H1 (cell line): Measurements from ENCODE around the gene ENTPD5. TPM values are rescaled to one million over a fixed set of nuclear protein-coding genes. Genes with fewer than 3 reads are reported as not detected.

Experiments
- CTCF ChIA-PET: fragments of 300-600 bp; sonication (Branson Sonifier 250); formaldehyde crosslinking; loops from one replicate; lab custom pipeline; 2021; ENCODE audit not compliant: partially characterized antibody; lab: Charles Lee
- POLR2A ChIA-PET: fragments of 300-600 bp; sonication (Branson Sonifier 250); formaldehyde crosslinking; loops from one replicate; lab custom pipeline; 2021; ENCODE audit warnings: inconsistent platforms; ENCODE audit not compliant: partially characterized antibody; lab: Charles Lee
- DNase-seq, 2 experiments: peaks; one replicate each; pipeline versions ENCODE4 v3.0.0 to v3.0.0-alpha.2; 2010 to 2022; ENCODE audit warnings: low spot score in 2 of 2, low read depth in 1 of 2, mixed read lengths in 1 of 2
- FAIRE-seq: peaks from 2 replicates; lab custom pipeline; 2011; peaks lifted over from hg19 to GRCh38; lab: Jason Lieb, UNC
- H2AFZ ChIP-seq: 2 replicates; pipeline ENCODE4 v1.8.1; 2012; ENCODE audit warnings: low read length, inconsistent platforms
- H2AK5ac ChIP-seq: 2 replicates; pipeline ENCODE4 v1.6.1; 2013; ENCODE audit warnings: low read depth, low read length
- H2BK120ac ChIP-seq: replicated peaks from 2 replicates; pipeline ENCODE3; 2013; ENCODE audit warnings: low read depth, low read length, inconsistent platforms
- H2BK12ac ChIP-seq: 2 replicates; pipeline ENCODE4 v1.6.1; 2013; ENCODE audit warnings: low read depth, low read length
- H2BK15ac ChIP-seq: 2 replicates; pipeline ENCODE4 v1.6.1; 2013; ENCODE audit warnings: low read length
- H2BK20ac ChIP-seq: 2 replicates; pipeline ENCODE4 v1.6.1; 2013; ENCODE audit warnings: low read length
- H2BK5ac ChIP-seq: 2 replicates; pipeline ENCODE4 v1.6.1; 2013; ENCODE audit warnings: low read depth, low read length
- H3K14ac ChIP-seq: 2 replicates; pipeline ENCODE4 v1.6.1; 2013; ENCODE audit warnings: inconsistent platforms; ENCODE audit not compliant: insufficient read length
- H3K18ac ChIP-seq: 2 replicates; pipeline ENCODE4 v1.6.1; 2013; ENCODE audit warnings: low read length; ENCODE audit errors: extremely low read depth
- H3K23ac ChIP-seq: 2 replicates; pipeline ENCODE4 v1.6.1; 2013; ENCODE audit warnings: inconsistent platforms; ENCODE audit not compliant: insufficient read length
- H3K23me2 ChIP-seq: 2 replicates; pipeline ENCODE4 v1.6.1; 2013; ENCODE audit warnings: low read depth, low read length
- H3K27ac ChIP-seq: 2 replicates; pipeline ENCODE4 v1.6.1; 2011; ENCODE audit warnings: low read depth, low read length, inconsistent platforms
- H3K27me3 ChIP-seq, 4 experiments: replicated peaks in 1 of 4; 1 replicate in 1 of 4; 2 replicates in 3 of 4; pipeline versions ENCODE4 v1.6.1 to v1.8.1; 2011 to 2013; ENCODE audit warnings: low read length in 3 of 4, mild to moderate bottlenecking in 3 of 4, inconsistent platforms in 2 of 4, mixed read lengths in 2 of 4, moderate library complexity in 1 of 4; ENCODE audit not compliant: control insufficient read depth in 3 of 4, insufficient read depth in 3 of 4; ENCODE audit errors: extremely low read depth in 1 of 4
- H3K36me3 ChIP-seq, 4 experiments: 2 replicates each; pipeline versions ENCODE4 v1.6.1 to v1.8.1; 2011 to 2013; ENCODE audit warnings: mild to moderate bottlenecking in 4 of 4, low read length in 3 of 4, moderate library complexity in 2 of 4, control low read depth in 1 of 4, inconsistent platforms in 1 of 4; ENCODE audit not compliant: insufficient read depth in 4 of 4, control insufficient read depth in 2 of 4
- H3K4ac ChIP-seq: replicated peaks from 2 replicates; pipeline ENCODE3; 2013; ENCODE audit warnings: low read length, low read depth, mixed read lengths, inconsistent platforms; ENCODE audit not compliant: insufficient read length
- H3K4me1 ChIP-seq, 4 experiments: replicated peaks in 1 of 4; 1 replicate in 1 of 4; 2 replicates in 3 of 4; pipeline versions ENCODE4 v1.6.1 to v1.8.1; 2011 to 2013; ENCODE audit warnings: low read length in 3 of 4, inconsistent platforms in 2 of 4, mixed read lengths in 1 of 4; ENCODE audit not compliant: insufficient read depth in 4 of 4, control insufficient read depth in 3 of 4
- H3K4me2 ChIP-seq, 2 experiments: 2 replicates each; pipeline versions ENCODE4 v1.6.1 to v1.8.1; 2011 to 2013; ENCODE audit warnings: low read depth in 2 of 2, low read length in 2 of 2, control low read depth in 1 of 2, inconsistent platforms in 1 of 2, mild to moderate bottlenecking in 1 of 2; ENCODE audit not compliant: insufficient read depth in 1 of 2
- H3K4me3 ChIP-seq, 4 experiments: fragments of 200-600, 300-600 bp in 1 of 4; sonication (generic), shearing (Covaris generic), sonication (Bioruptor Twin) in 1 of 4; 2 replicates each; pipeline versions ENCODE4 v1.5.1 to v1.8.1; 2011 to 2016; ENCODE audit warnings: low read length in 4 of 4, low read depth in 3 of 4, control low read depth in 2 of 4, inconsistent platforms in 2 of 4, mild to moderate bottlenecking in 2 of 4, mixed read lengths in 1 of 4, moderate library complexity in 1 of 4; ENCODE audit not compliant: insufficient read depth in 2 of 4; ENCODE audit errors: extremely low read depth in 1 of 4
- H3K56ac ChIP-seq: replicated peaks from 2 replicates; pipeline ENCODE3; 2013; ENCODE audit warnings: low read depth, mild to moderate bottlenecking, mixed read lengths, low read length, inconsistent platforms; ENCODE audit not compliant: insufficient read length
- H3K79me1 ChIP-seq: 2 replicates; pipeline ENCODE4 v1.6.1; 2013; ENCODE audit warnings: low read depth, low read length, control low read depth
- H3K79me2 ChIP-seq, 2 experiments: 2 replicates each; pipeline versions ENCODE4 v1.6.1 to v1.8.1; 2012 to 2013; ENCODE audit warnings: low read length in 2 of 2, mild to moderate bottlenecking in 2 of 2, inconsistent platforms in 1 of 2; ENCODE audit not compliant: insufficient read depth in 2 of 2, control insufficient read depth in 1 of 2
- H3K9ac ChIP-seq, 4 experiments: replicated peaks in 1 of 4; 1 replicate in 1 of 4; 2 replicates in 3 of 4; pipeline versions ENCODE4 v1.6.1 to v1.8.1; 2011 to 2013; ENCODE audit warnings: low read depth in 3 of 4, low read length in 3 of 4, control low read depth in 2 of 4, mild to moderate bottlenecking in 2 of 4, moderate library complexity in 2 of 4, inconsistent platforms in 1 of 4; ENCODE audit errors: extremely low read depth in 1 of 4
- H3K9me3 ChIP-seq, 2 experiments: 2 replicates each; pipeline versions ENCODE4 v1.6.1 to v1.8.1; 2012 to 2013; ENCODE audit warnings: mild to moderate bottlenecking in 2 of 2, moderate library complexity in 2 of 2, control low read depth in 1 of 2, inconsistent platforms in 1 of 2, low read depth in 1 of 2, low read length in 1 of 2, mixed read lengths in 1 of 2; ENCODE audit not compliant: insufficient read depth in 2 of 2
- H4K20me1 ChIP-seq, 2 experiments: replicated peaks in 1 of 2; 2 replicates each; pipeline versions ENCODE3 to v1.8.1; 2011 to 2013; ENCODE audit warnings: inconsistent platforms in 2 of 2, low read length in 2 of 2, mild to moderate bottlenecking in 1 of 2; ENCODE audit not compliant: insufficient read depth in 2 of 2, control insufficient read depth in 1 of 2
- H4K5ac ChIP-seq: 2 replicates; pipeline ENCODE4 v1.6.1; 2013; ENCODE audit warnings: low read length, low read depth, mixed read lengths, inconsistent platforms; ENCODE audit not compliant: insufficient read length
- H4K8ac ChIP-seq: 2 replicates; pipeline ENCODE4 v1.8.0; 2013; ENCODE audit warnings: mild to moderate bottlenecking, moderate library complexity, low read length, inconsistent platforms; ENCODE audit not compliant: insufficient read depth; ENCODE audit errors: extremely low read depth
- H4K91ac ChIP-seq: replicated peaks from 2 replicates; pipeline ENCODE3; 2013; ENCODE audit warnings: low read length, mixed read lengths, inconsistent platforms; ENCODE audit not compliant: insufficient read length
- ASH2L ChIP-seq: fragments of 200-600, 300-600 bp; sonication (generic); IDR thresholded peaks from one replicate; pipeline ENCODE4 v1.7.1; 2017; ENCODE audit warnings: low read length
- CBX5 ChIP-seq: fragments of 300-800, 300-1000 bp; sonication (generic); IDR thresholded peaks from 2 replicates; pipeline ENCODE4 v1.7.1; 2016; ENCODE audit warnings: antibody characterized with exemption, low read length, low read depth
- CEBPB ChIP-seq: IDR thresholded peaks from 2 replicates; pipeline ENCODE4 v1.6.1; 2012; ENCODE audit warnings: low read depth, low read length
- CTBP2 ChIP-seq: IDR thresholded peaks from 2 replicates; pipeline ENCODE4 v1.7.0; 2011; ENCODE audit warnings: borderline replicate concordance, mild to moderate bottlenecking, moderate library complexity, mixed read lengths, low read length; ENCODE audit not compliant: insufficient read depth, insufficient read length
- CTCF ChIP-seq, 3 experiments: IDR thresholded peaks; 1 replicate in 2 of 3; 2 replicates in 1 of 3; pipeline versions ENCODE4 v1.5.1 to v1.6.1; 2011; ENCODE audit warnings: low read length in 3 of 3, mild to moderate bottlenecking in 3 of 3, inconsistent platforms in 2 of 3, low read depth in 1 of 3, moderate library complexity in 1 of 3; ENCODE audit not compliant: insufficient read depth in 1 of 3; ENCODE audit errors: control extremely low read depth in 1 of 3
- EP300 ChIP-seq, 2 experiments: IDR thresholded peaks; 1 replicate in 1 of 2; 2 replicates in 1 of 2; pipeline ENCODE4 v1.6.1; 2011 to 2012; ENCODE audit warnings: low read depth in 2 of 2, low read length in 2 of 2, mild to moderate bottlenecking in 2 of 2, borderline replicate concordance in 1 of 2, inconsistent platforms in 1 of 2, moderate library complexity in 1 of 2
- JUN ChIP-seq: IDR thresholded peaks from 2 replicates; pipeline ENCODE4 v1.6.1; 2011; ENCODE audit warnings: low read depth, mild to moderate bottlenecking, improper control_type of control experiment, low read length
- JUND ChIP-seq: IDR thresholded peaks from 2 replicates; pipeline ENCODE4 v1.6.1; 2011; ENCODE audit warnings: mild to moderate bottlenecking, improper control_type of control experiment, low read length
- KDM1A ChIP-seq: fragments of 200-600, 300-600 bp; sonication (generic); IDR thresholded peaks from 2 replicates; pipeline ENCODE4 v1.7.1; 2016; ENCODE audit warnings: mild to moderate bottlenecking, low read length, borderline replicate concordance
- NANOG ChIP-seq: IDR thresholded peaks from 2 replicates; pipeline ENCODE4 v1.6.1; 2011; ENCODE audit warnings: low read length, low read depth, mild to moderate bottlenecking, inconsistent platforms; ENCODE audit not compliant: insufficient read depth, poor library complexity, severe bottlenecking
- PHF8 ChIP-seq: fragments of 200-600 bp; sonication (generic); conservative IDR thresholded peaks from 2 replicates; pipeline ENCODE4 v1.7.1; 2012; ENCODE audit warnings: low read depth, mild to moderate bottlenecking, inconsistent platforms, low read length, moderate library complexity
- POLR2AphosphoS5 ChIP-seq: IDR thresholded peaks from 2 replicates; pipeline ENCODE4 v1.6.1; 2011; ENCODE audit warnings: low read depth, low read length
- WGBS, 2 experiments: shearing (Covaris generic) in 1 of 2; methylation state at CpG; one replicate each; pipeline versions ENCODE4 v1.1.6 to v1.1.7; 2013 to 2015; ENCODE audit warnings: low lambda C conversion rate in 2 of 2, mixed read lengths in 2 of 2, inconsistent platforms in 1 of 2, low coverage in 1 of 2, missing lambda C conversion rate in 1 of 2; ENCODE audit not compliant: insufficient replicate concordance in 2 of 2, insufficient coverage in 1 of 2, insufficient read length in 1 of 2; ENCODE audit errors: extremely low coverage in 1 of 2, missing lambda C conversion rate in 1 of 2; 5-methylcytosine and 5-hydroxymethylcytosine counted together
- polyA plus RNA-seq, 7 experiments: library from polyadenylated mRNA; depleted of rRNA in 3 of 7; stranded (reverse) in 5 of 7; unstranded in 2 of 7; fragments of >200 nt in 5 of 7; fragments of 200-250 nt in 2 of 7; gene quantifications; 1 replicate in 5 of 7; 2 replicates in 1 of 7; 4 replicates in 1 of 7; pipeline versions ENCODE4 v1.2.1 to v1.2.3, GENCODE V29; 2011 to 2013; ENCODE audit warnings: missing spikeins in 2 of 7, mixed read lengths in 2 of 7
- total RNA-seq: library from RNA; stranded (reverse); fragmentation: NEBNext Ultra II Directional; extraction: Animal tissue kit (Norgen Biotek cat#: 25700); gene quantifications from 2 replicates; pipeline ENCODE4 v1.2.1, GENCODE V29; 2021

The ENTPD5 gene
- total and polyA plus RNA-seq, 2 of the 8 experiments (the other 6 are each of a cell fraction or from before 2014, with no cell fraction given), result 5.0 to 6.5 TPM

- Histone ChIP-seq H2BK15ac (no peak overlapping the region), H4K20me1 (peaks cover 0 to 3% of the 10 kb centered on the region in 2 experiments), H3K18ac (no peak overlapping the region), H2AFZ (no peak overlapping the region), H3K4me3 (no peak overlapping the region), H3K14ac (no peak overlapping the region), H2BK20ac (no peak overlapping the region), H3K36me3 (peaks cover 0 to 48% (median 9%) of the 10 kb centered on the region in 4 experiments; a peak in 6 of 8 replicates), H2AK5ac (no peak overlapping the region), H3K79me2 (no peaks in the 10 kb centered on the region), H3K4ac (no peak overlapping the region), H2BK120ac (no peak overlapping the region), H3K27me3 (no peaks in the 10 kb centered on the region), H3K9ac (no peak overlapping the region), H2BK5ac (no peak overlapping the region), H3K4me1 (no peaks in the 10 kb centered on the region), H3K23me2 (no peaks in the 10 kb centered on the region), H3K27ac (no peak overlapping the region), H3K4me2 (no peak overlapping the region), H4K8ac (no peak overlapping the region), H2BK12ac (no peak overlapping the region), H3K23ac (no peak overlapping the region), H3K56ac (no peak overlapping the region), H3K9me3 (no peaks in the 10 kb centered on the region), H3K79me1 (no peaks in the 10 kb centered on the region), H4K5ac (no peak overlapping the region), H4K91ac (no peak overlapping the region)
- WGBS, 2 experiments, result 96% methylated on average over 2 of the region's 2 CpGs; no CpG with 5 or more reads in 1 of the 2 experiments
- ChIA-PET CTCF (interaction anchor here (0.7 kb wide), 1 partner anchor 732 kb away, joined by 3 read pairs; no protein-coding TSS in a partner anchor), POLR2A (no interaction called here)
- FAIRE-seq (no peak), DNase-seq (no peak)
- no peak for TF ChIP-seq KDM1A
- TF ChIP-seq JUN, result no peak
- TF ChIP-seq CTBP2, result no peak
- no peak for TF ChIP-seq CEBPB
- TF ChIP-seq PHF8, result no peak
- no peak for TF ChIP-seq POLR2AphosphoS5
- TF ChIP-seq EP300 (IDR thresholded peaks at IDR 0.05; ENCODE audit: borderline replicate concordance in 1 of 2, low read depth in 2 of 2, low read length in 2 of 2), result no peak
- TF ChIP-seq CBX5, result no peak
- no peak for TF ChIP-seq ASH2L
- TF ChIP-seq CTCF (IDR thresholded peaks at IDR 0.05; ENCODE audit: control extremely low read depth in 1 of 3, insufficient read depth in 1 of 3, low read depth in 1 of 3, low read length in 3 of 3), result no peak
- no peak for TF ChIP-seq JUND
- TF ChIP-seq NANOG, result no peak
These were observed 43.7 kb upstream of the ENTPD5 start for GRCh38 chr14:74062809-74063150.
